Measurements from ENCODE around the gene LIFR.

- no peak for TF ChIP-seq CTCF (IDR thresholded peaks at IDR 0.05)
- TF ChIP-seq POLR2AphosphoS5 (IDR thresholded peaks at IDR 0.05) = no peak
Observed at GRCh38 chr5:38462976-38463633, 93.3 kb downstream of the LIFR start.
